Progenitor cell of endocrine pancreas (in vitro differentiated cells): Measurements from ENCODE around the gene FAM193A. TPM values are rescaled to one million over a fixed set of nuclear protein-coding genes. Genes with fewer than 3 reads are reported as not detected.

Source experiments
- DNase-seq: peaks from one replicate; pipeline ENCODE4 v3.0.0; 2021; ENCODE audit warnings: low spot score; ENCODE audit not compliant: unreplicated experiment
- H3K27ac Mint-ChIP-seq: 2 replicates; pipeline ENCODE4 v1.8.0; 2021; ENCODE audit warnings: mild to moderate bottlenecking, moderate library complexity, mixed read lengths
- H3K27me3 Mint-ChIP-seq: 2 replicates; pipeline ENCODE4 v1.8.0; 2021; ENCODE audit warnings: mixed read lengths
- H3K36me3 Mint-ChIP-seq: 2 replicates; pipeline ENCODE4 v1.8.0; 2022; ENCODE audit warnings: mixed read lengths; ENCODE audit not compliant: insufficient read depth
- H3K4me1 Mint-ChIP-seq: 2 replicates; pipeline ENCODE4 v1.8.0; 2021; ENCODE audit warnings: low read depth, mixed read lengths
- H3K4me3 Mint-ChIP-seq: 2 replicates; pipeline ENCODE4 v1.8.0; 2021; ENCODE audit warnings: low read depth, mild to moderate bottlenecking, moderate library complexity, mixed read lengths
- H3K9me3 Mint-ChIP-seq: 2 replicates; pipeline ENCODE4 v1.8.0; 2021; ENCODE audit warnings: low read depth, mixed read lengths
- CTCF ChIP-seq: fragments of 200-600 bp; sonication (generic); IDR thresholded peaks from one replicate; pipeline ENCODE4 v1.5.0; 2021; ENCODE audit warnings: antibody characterized with exemption, mild to moderate bottlenecking; ENCODE audit not compliant: unreplicated experiment
- total RNA-seq: library from RNA; stranded (reverse); gene quantifications from 2 replicates; pipeline ENCODE4 v1.2.1, GENCODE V29; 2021

The FAM193A gene
- total RNA-seq, 1 donor from 2014 or later: 53.4 TPM

GRCh38 chr4:2651546-2651945 lies 115.1 kb downstream of the FAM193A start:
- DNase-seq: no peak
- TF ChIP-seq CTCF: no peak
- H3K9me3 Mint-ChIP-seq: no peaks in the 10 kb centered on the region
- H3K4me3 Mint-ChIP-seq: no peak overlapping the region
- peaks cover 16% of the 10 kb centered on the region for H3K36me3 Mint-ChIP-seq
- H3K4me1 Mint-ChIP-seq: no peaks in the 10 kb centered on the region
- H3K27me3 Mint-ChIP-seq: no peaks in the 10 kb centered on the region
- peak overlapping the region; percentile 43 for H3K27ac Mint-ChIP-seq

- Mint-ChIP-seq H3K27me3 (no peaks in the 10 kb centered on the region), H3K36me3 (peaks cover 16% of the 10 kb centered on the region), H3K9me3 (no peaks in the 10 kb centered on the region), H3K4me1 (no peaks in the 10 kb centered on the region), H3K27ac (peak overlapping the region; percentile 43), H3K4me3 (no peak overlapping the region)
- TF ChIP-seq CTCF: no peak
- DNase-seq: no peak
These were observed 115.6 kb downstream of the FAM193A start for GRCh38 chr4:2651998-2652397.

GRCh38 chr4:2652415-2653160 lies 116.1 kb downstream of the FAM193A start:
- peaks cover 16% of the 10 kb centered on the region for H3K36me3 Mint-ChIP-seq
- H3K27ac Mint-ChIP-seq: peak overlapping the region; percentile 27

GRCh38 chr4:2660596-2661211 lies 124.3 kb downstream of the FAM193A start:
- no peak for TF ChIP-seq CTCF
- H3K27ac Mint-ChIP-seq: no peak overlapping the region

More at GRCh38 chr4:2652415-2653160, 116.1 kb downstream of the FAM193A start:
- no peak for DNase-seq
- no peak for TF ChIP-seq CTCF
- Mint-ChIP-seq H3K4me3 (no peak overlapping the region), H3K27me3 (no peaks in the 10 kb centered on the region), H3K4me1 (no peaks in the 10 kb centered on the region), H3K9me3 (no peaks in the 10 kb centered on the region)

GRCh38 chr4:2662598-2662997 lies 126.2 kb downstream of the FAM193A start:
- TF ChIP-seq CTCF: no peak
- Mint-ChIP-seq H3K4me3 (no peak overlapping the region), H3K36me3 (peaks cover 31% of the 10 kb centered on the region), H3K4me1 (no peaks in the 10 kb centered on the region), H3K27me3 (no peaks in the 10 kb centered on the region), H3K9me3 (no peaks in the 10 kb centered on the region), H3K27ac (no peak overlapping the region)
- no peak for DNase-seq

More at GRCh38 chr4:2660596-2661211, 124.3 kb downstream of the FAM193A start:
- H3K27me3 Mint-ChIP-seq: no peaks in the 10 kb centered on the region
- H3K4me1 Mint-ChIP-seq: no peaks in the 10 kb centered on the region
- H3K36me3 Mint-ChIP-seq: peaks cover 29% of the 10 kb centered on the region
- no peaks in the 10 kb centered on the region for H3K9me3 Mint-ChIP-seq
- DNase-seq: no peak
- no peak overlapping the region for H3K4me3 Mint-ChIP-seq
